Caco-2 (cell line): ENCODE results near the gene BMP6. TPM values are rescaled to one million over a fixed set of nuclear protein-coding genes. Genes with fewer than 3 reads are reported as not detected.
A peak's percentile ranks its signal among the peaks of the same experiment; 100 is the strongest.
"Not testable (repeated sequence)": the region's sequence is repeated elsewhere in the genome, so short reads cannot be mapped to it uniquely, and the experiment has no call there.

ENCODE experiments used
- BruUV-seq: library from RNA; stranded (reverse); fragments of 400-500 nt; replicated peaks from 2 replicates; lab custom pipeline; 2021; lab: Mats Ljungman, UMichigan
- CTCF ChIA-PET: fragments of 300-600 bp; sonication (Branson Sonifier 250); formaldehyde crosslinking; loops from one replicate; lab custom pipeline; 2022; ENCODE audit warnings: antibody characterized with exemption; lab: Charles Lee
- POLR2A ChIA-PET: fragments of 300-600 bp; sonication (Branson Sonifier 250); formaldehyde crosslinking; loops from one replicate; lab custom pipeline; 2022; ENCODE audit warnings: antibody characterized with exemption; lab: Charles Lee
- DNase-seq, 2 experiments: peaks; one replicate each; pipeline versions ENCODE4 v3.0.0 to v3.0.0-alpha.2; 2020 to 2022
- H3K27me3 ChIP-seq: replicated peaks from 2 replicates; pipeline ENCODE4 v1.6.0; 2011; ENCODE audit warnings: low read length; ENCODE audit not compliant: control insufficient read depth, insufficient read depth
- H3K36me3 ChIP-seq: 2 replicates; pipeline ENCODE4 v1.5.1; 2011; ENCODE audit warnings: low read length; ENCODE audit not compliant: control insufficient read depth, insufficient read depth
- H3K4me1 ChIP-seq: fragments of 250-450 bp; sonication (Bioruptor Pico); 2 replicates; pipeline ENCODE4 v1.5.1; 2020; ENCODE audit warnings: mild to moderate bottlenecking
- H3K4me3 ChIP-seq: 2 replicates; pipeline ENCODE4 v1.5.1; 2011; ENCODE audit warnings: low read depth, mild to moderate bottlenecking, control low read depth, low read length
- H3K9me3 ChIP-seq: fragments of 250-450 bp; sonication (Bioruptor Pico); 2 replicates; pipeline ENCODE4 v1.5.1; 2020; ENCODE audit warnings: mild to moderate bottlenecking, moderate library complexity
- H3K27ac Mint-ChIP-seq: one replicate; pipeline ENCODE4 v1.8.0; 2022; ENCODE audit warnings: mixed read lengths; ENCODE audit not compliant: unreplicated experiment
- H3K27me3 Mint-ChIP-seq: one replicate; pipeline ENCODE4 v1.8.0; 2022; ENCODE audit warnings: mixed read lengths; ENCODE audit not compliant: insufficient read depth, unreplicated experiment
- H3K36me3 Mint-ChIP-seq: one replicate; pipeline ENCODE4 v1.8.0; 2022; ENCODE audit warnings: mild to moderate bottlenecking, mixed read lengths; ENCODE audit not compliant: insufficient read depth, unreplicated experiment
- H3K4me1 Mint-ChIP-seq: one replicate; pipeline ENCODE4 v1.8.0; 2022; ENCODE audit warnings: low read depth, mixed read lengths; ENCODE audit not compliant: unreplicated experiment
- H3K4me3 Mint-ChIP-seq: one replicate; pipeline ENCODE4 v1.8.0; 2022; ENCODE audit warnings: mild to moderate bottlenecking, moderate library complexity, mixed read lengths; ENCODE audit not compliant: unreplicated experiment
- H3K9me3 Mint-ChIP-seq: one replicate; pipeline ENCODE4 v1.8.0; 2022; ENCODE audit warnings: mixed read lengths; ENCODE audit not compliant: unreplicated experiment
- CTCF ChIP-seq, 2 experiments: fragments of 200-600 bp in 1 of 2; IDR thresholded peaks; 1 replicate in 1 of 2; 2 replicates in 1 of 2; pipeline versions ENCODE4 v1.5.1 to v1.8.0; 2011 to 2022; ENCODE audit warnings: antibody characterized with exemption in 1 of 2, control low read depth in 1 of 2, inconsistent platforms in 1 of 2, low read depth in 1 of 2, low read length in 1 of 2, mild to moderate bottlenecking in 1 of 2, moderate library complexity in 1 of 2; ENCODE audit not compliant: insufficient read depth in 1 of 2, severe bottlenecking in 1 of 2, unreplicated experiment in 1 of 2
- intact Hi-C: fragments of 100-400 bp; cut with micrococcal nuclease; formaldehyde crosslinking; loops from one replicate; pipeline ENCODE4 v1.10.0; 2022; ENCODE audit not compliant: unreplicated experiment
- total RNA-seq: library from RNA; stranded (reverse); gene quantifications from 2 replicates; pipeline ENCODE4 v1.2.3, GENCODE V29; 2022

The BMP6 gene
- total RNA-seq, 1 experiment from 2014 or later, result 0.61 TPM

- H3K27ac Mint-ChIP-seq, result no peak overlapping the region
- ChIA-PET POLR2A (no interaction called here), CTCF (no interaction called here)
- BruUV-seq, result no TSS peak
- H3K9me3 ChIP-seq, result no peaks in the 10 kb centered on the region
- H3K27me3 Mint-ChIP-seq, result no peaks in the 10 kb centered on the region
- no peak for DNase-seq
- intact Hi-C loops, result no loop called here
- no peaks in the 10 kb centered on the region for H3K4me1 Mint-ChIP-seq
- H3K4me1 ChIP-seq, result peaks cover 10% of the 10 kb centered on the region
- no peak overlapping the region for H3K4me3 ChIP-seq
- no peak for TF ChIP-seq CTCF (IDR thresholded peaks at IDR 0.05; ENCODE audit: insufficient read depth in 1 of 2, low read depth in 1 of 2, low read length in 1 of 2, severe bottlenecking in 1 of 2, unreplicated experiment in 1 of 2)
- H3K36me3 Mint-ChIP-seq, result peaks cover 71% of the 10 kb centered on the region
- H3K36me3 ChIP-seq, result no peaks in the 10 kb centered on the region
- no peaks in the 10 kb centered on the region for H3K9me3 Mint-ChIP-seq
- no peaks in the 10 kb centered on the region for H3K27me3 ChIP-seq
- H3K4me3 Mint-ChIP-seq, result no peak overlapping the region
These were observed 171.7 kb downstream of the BMP6 start for GRCh38 chr6:7897461-7898192.

GRCh38 chr6:7898193-7898586, 172.3 kb downstream of the BMP6 start:
- peaks cover 71% of the 10 kb centered on the region for H3K36me3 Mint-ChIP-seq
- H3K4me3 ChIP-seq, BruUV-seq: not testable (repeated sequence)

GRCh38 chr6:7899101-7899888, 173.4 kb downstream of the BMP6 start:
- ChIA-PET CTCF (interaction anchor here (0.6 to 1.2 kb wide), 3 partner anchors 107 to 466 kb away, joined by 3 read pairs; no protein-coding TSS in a partner anchor), POLR2A (no interaction called here)
- Histone ChIP-seq H3K9me3 (no peaks in the 10 kb centered on the region), H3K36me3 (no peaks in the 10 kb centered on the region), H3K4me1 (peaks cover 10% of the 10 kb centered on the region), H3K27me3 (no peaks in the 10 kb centered on the region), H3K4me3 (no peak overlapping the region)
- Mint-ChIP-seq H3K9me3 (no peaks in the 10 kb centered on the region), H3K27me3 (no peaks in the 10 kb centered on the region), H3K27ac (no peak overlapping the region), H3K4me1 (no peaks in the 10 kb centered on the region), H3K4me3 (no peak overlapping the region), H3K36me3 (peaks cover 69% of the 10 kb centered on the region)
- intact Hi-C loops, result loop anchor here (1.0 kb wide), 2 partner anchors 93 to 107 kb away; no protein-coding TSS in a partner anchor
- peak in 1 of 2 experiments; percentile 28 for TF ChIP-seq CTCF (IDR thresholded peaks at IDR 0.05; ENCODE audit: insufficient read depth in 1 of 2, low read depth in 1 of 2, low read length in 1 of 2, severe bottlenecking in 1 of 2, unreplicated experiment in 1 of 2)
- DNase-seq, result peak; percentile 32 to 44
- no TSS peak for BruUV-seq

More at GRCh38 chr6:7898193-7898586, 172.3 kb downstream of the BMP6 start:
- H3K4me3 Mint-ChIP-seq, H3K9me3 ChIP-seq, POLR2A ChIA-PET, H3K9me3 Mint-ChIP-seq, H3K27ac Mint-ChIP-seq, DNase-seq, intact Hi-C loops, H3K4me1 Mint-ChIP-seq, H3K27me3 ChIP-seq, CTCF ChIA-PET, H3K4me1 ChIP-seq, H3K27me3 Mint-ChIP-seq, H3K36me3 ChIP-seq: not testable (repeated sequence)
